IPS-15b (cell line): ENCODE measurements around the gene SLC23A3.

ENCODE experiments used
- H3K27me3 ChIP-seq: one replicate; pipeline ENCODE4 v1.6.1; 2013; ENCODE audit warnings: low read length; ENCODE audit not compliant: control insufficient read depth, insufficient read depth
- H3K36me3 ChIP-seq: one replicate; pipeline ENCODE4 v1.6.1; 2013; ENCODE audit warnings: low read length; ENCODE audit not compliant: control insufficient read depth, insufficient read depth
- H3K4me1 ChIP-seq: one replicate; pipeline ENCODE4 v1.6.1; 2013; ENCODE audit warnings: mild to moderate bottlenecking, low read length; ENCODE audit not compliant: control insufficient read depth, insufficient read depth
- H3K4me3 ChIP-seq: one replicate; pipeline ENCODE4 v1.5.1; 2013; ENCODE audit warnings: low read depth, low read length
- H3K9ac ChIP-seq: one replicate; pipeline ENCODE4 v1.6.1; 2013; ENCODE audit warnings: low read depth, mild to moderate bottlenecking, low read length
- H3K9me3 ChIP-seq: one replicate; pipeline ENCODE4 v1.6.1; 2013; ENCODE audit warnings: mild to moderate bottlenecking, low read length; ENCODE audit not compliant: control insufficient read depth, insufficient read depth

SLC23A3 gene

DNA sequence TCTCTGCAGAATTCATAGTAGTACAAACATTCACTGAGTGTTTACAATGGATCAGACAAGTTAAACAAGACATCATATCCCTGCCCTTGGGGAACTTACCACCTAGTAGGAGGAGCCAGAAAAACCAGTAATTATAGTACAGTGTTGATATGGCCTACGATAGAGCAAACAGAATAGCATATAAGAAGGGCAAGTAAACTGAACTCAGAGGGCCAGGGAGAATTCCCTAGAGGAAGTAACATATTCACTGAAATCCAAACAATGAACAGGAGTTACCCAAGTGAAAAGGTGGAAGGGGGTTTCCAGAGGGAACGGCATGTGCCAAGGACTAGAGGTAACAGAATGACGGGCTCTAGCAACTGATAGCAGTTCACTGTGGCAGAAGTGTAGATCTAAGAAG lies 43.3 kb downstream of the SLC23A3 start:
- no peaks in the 10 kb centered on the region for H3K36me3 ChIP-seq
- no peaks in the 10 kb centered on the region for H3K4me1 ChIP-seq
- H3K9me3 ChIP-seq = no peaks in the 10 kb centered on the region
- H3K9ac ChIP-seq = no peak overlapping the region
- H3K27me3 ChIP-seq = no peaks in the 10 kb centered on the region
- no peak overlapping the region for H3K4me3 ChIP-seq

DNA sequence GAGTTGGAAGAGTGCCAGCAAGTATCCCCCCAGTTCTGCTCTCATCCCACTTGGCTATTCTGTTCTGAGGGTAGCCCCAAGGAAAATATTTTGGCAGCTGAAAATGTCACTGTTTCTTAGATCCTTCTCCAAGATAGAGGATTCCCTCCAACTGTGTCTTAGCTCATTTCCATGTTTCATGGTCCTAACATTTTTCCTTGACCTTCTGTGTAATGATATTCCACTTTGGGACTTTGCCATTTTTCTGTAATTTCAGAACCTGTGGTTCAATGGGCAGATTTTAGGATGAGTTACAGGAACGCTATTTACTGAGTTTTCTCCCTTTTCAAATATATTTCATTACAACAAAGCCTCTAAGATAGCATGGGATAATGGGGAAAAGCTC lies 44.0 kb downstream of the SLC23A3 start:
- H3K36me3 ChIP-seq = no peaks in the 10 kb centered on the region
- H3K27me3 ChIP-seq = no peaks in the 10 kb centered on the region
- H3K9ac ChIP-seq = no peak overlapping the region
- no peaks in the 10 kb centered on the region for H3K9me3 ChIP-seq
- H3K4me3 ChIP-seq = no peak overlapping the region
- H3K4me1 ChIP-seq = no peaks in the 10 kb centered on the region

DNA sequence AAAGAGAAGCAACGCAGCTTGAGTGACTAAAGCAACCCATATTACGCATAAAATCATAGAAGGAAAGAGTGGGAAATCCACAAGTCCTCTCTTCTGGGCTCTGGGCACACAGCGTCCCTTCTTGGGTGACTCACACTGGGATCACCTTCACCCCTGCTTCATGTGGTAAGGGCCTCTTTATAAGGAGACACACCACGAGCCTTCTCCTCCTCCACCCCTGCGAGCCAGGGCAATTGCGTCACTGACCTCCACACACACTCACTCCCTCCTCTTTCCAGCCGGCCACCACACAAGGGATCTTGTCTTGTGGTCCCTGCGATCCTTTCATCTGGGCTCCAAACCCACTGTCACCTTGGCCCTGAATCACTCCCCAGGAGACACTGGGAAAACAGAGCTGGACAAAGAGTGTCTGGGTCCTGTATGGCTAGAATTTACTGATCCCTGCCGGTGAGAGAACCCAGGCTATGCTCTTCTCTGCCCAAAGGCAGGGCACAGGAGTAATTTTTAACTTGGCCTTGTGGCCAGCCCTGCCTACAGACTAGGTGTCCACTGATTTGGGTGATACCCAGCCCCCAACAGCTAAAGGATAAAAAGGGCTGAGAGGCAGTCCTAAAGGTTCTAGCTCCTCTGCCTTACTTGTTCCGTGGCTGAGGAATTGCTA lies 44.5 kb downstream of the SLC23A3 start:
- Histone ChIP-seq H3K27me3 (no peaks in the 10 kb centered on the region), H3K9ac (no peak overlapping the region), H3K4me1 (no peaks in the 10 kb centered on the region), H3K4me3 (no peak overlapping the region), H3K9me3 (no peaks in the 10 kb centered on the region), H3K36me3 (no peaks in the 10 kb centered on the region)

DNA sequence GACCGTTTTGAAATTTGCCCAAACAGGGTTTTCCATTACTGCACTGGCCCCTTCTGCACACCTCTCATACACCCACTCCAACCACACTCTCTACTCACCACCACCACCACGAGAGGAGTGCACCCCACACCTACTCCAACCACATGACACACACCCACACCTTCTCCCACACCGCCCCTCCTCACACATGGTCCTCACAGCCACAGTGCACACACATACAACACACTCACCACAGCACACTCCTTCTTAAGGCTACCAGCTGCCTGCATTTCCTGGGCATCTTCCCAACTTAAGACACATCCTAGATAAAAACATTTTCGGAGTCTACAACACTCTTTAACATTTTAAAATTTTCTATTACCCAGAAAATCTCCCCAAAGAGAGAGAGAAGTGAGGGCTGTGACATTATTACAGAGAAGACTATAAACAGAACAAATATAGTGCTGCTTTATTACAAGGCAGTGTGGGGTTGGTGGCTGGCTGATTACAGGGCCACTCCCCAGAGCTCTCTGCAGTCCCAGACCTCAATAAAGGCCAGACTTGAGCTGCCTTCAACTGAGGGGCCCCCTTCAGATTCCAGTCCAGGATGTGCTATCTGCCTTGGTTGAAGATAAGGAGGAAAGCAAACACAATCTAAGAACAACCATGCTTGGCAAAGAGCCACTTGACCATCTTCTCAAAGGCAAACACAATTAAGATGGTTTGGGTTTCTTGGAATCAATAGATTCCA lies 45.3 kb downstream of the SLC23A3 start:
- Histone ChIP-seq H3K27me3 (no peaks in the 10 kb centered on the region), H3K9me3 (no peaks in the 10 kb centered on the region), H3K36me3 (no peaks in the 10 kb centered on the region), H3K9ac (no peak overlapping the region), H3K4me1 (no peaks in the 10 kb centered on the region), H3K4me3 (no peak overlapping the region)

DNA sequence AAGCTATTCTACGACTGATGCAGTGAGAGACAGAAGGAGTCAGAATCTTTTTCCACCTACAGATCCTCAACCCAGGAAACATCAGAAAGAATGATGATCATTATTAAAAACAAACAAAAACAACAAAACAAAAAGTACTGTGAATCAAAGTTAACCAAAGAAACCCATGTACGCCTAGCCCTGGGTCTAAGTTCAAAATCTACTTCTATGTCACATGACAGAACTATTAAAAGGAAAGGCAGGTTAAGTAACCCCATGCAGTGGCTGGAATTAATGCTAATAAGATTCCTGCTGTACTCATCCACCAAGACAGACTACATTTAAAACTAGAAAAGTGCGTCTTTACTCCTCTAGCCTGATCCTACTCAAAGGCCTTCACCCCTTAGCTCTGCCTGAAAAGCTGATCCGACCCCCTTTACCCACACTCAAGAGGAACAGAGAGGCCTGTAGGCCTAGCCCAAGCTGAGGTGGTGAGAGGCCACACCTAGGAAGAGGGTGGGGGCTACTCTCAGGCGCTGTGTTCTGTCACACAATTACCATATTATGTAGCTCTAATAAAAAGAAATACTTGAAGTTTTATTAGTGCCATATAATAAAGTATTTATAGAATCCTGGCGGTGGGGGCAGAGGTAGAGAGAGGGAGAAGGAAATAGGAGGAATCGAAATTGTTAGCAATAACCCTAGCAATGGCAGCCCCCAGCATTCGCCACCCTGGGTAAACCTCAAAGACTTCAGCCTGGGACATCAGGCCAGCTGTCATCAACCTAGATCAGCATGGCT lies 46.3 kb downstream of the SLC23A3 start:
- Histone ChIP-seq H3K36me3 (no peaks in the 10 kb centered on the region), H3K4me1 (no peaks in the 10 kb centered on the region), H3K4me3 (no peak overlapping the region), H3K9ac (no peak overlapping the region), H3K27me3 (no peaks in the 10 kb centered on the region), H3K9me3 (no peaks in the 10 kb centered on the region)

DNA sequence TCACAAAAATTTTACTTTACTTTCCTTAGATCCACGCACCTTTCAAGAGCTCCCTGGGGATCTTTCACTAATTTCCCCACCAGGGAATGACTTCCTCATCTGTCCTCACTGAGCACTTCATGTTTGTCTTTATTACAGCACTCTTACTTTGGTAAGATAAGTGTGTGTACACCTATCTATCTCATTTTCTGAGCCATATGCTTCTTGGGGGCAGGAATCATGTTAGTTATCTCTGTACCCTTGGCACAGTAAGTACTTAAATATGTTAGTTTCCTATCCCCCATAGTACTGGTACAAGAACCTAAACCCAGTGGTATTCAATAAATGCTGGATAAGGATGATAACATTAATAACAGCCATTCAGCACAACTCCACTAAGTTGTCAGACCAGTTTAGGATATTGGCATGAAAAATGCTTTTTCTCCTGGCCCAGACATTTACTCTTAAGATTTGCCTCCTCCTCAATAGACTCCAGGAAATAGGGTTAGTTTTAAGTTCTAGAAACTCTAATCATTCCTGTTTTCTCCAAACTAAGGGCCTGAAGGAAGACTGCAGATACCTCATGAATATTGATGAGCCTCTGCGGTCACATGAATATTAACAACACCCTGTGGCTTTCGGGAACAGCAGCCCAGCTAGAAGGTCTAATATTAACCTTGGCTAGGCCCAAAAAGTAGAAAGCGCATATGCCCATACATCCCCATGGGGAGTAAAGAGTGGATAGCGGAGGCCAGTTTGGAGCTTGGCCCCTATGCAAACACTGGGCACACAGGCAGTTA lies 47.4 kb downstream of the SLC23A3 start:
- Histone ChIP-seq H3K9me3 (no peaks in the 10 kb centered on the region), H3K27me3 (no peaks in the 10 kb centered on the region), H3K4me3 (no peak overlapping the region), H3K9ac (no peak overlapping the region), H3K36me3 (no peaks in the 10 kb centered on the region), H3K4me1 (no peaks in the 10 kb centered on the region)

DNA sequence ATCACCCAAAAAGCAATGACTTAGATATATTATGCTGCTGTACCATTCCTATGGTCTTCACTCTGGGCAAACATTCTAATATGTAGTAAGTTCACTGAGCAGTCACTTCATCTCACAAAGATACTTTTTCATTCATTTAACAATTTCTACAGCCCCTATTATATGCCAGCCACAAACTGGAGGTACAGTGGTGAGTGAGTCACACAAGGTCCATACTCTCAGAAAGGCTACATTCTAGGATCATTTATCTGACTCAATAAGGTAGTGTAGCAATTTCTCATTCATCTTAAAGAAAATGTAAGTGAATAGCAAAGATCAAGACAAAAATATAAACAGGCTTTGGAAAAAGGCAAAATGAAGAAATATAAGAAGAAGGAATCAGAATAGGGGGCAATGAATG lies 49.7 kb downstream of the SLC23A3 start:
- no peaks in the 10 kb centered on the region for H3K4me1 ChIP-seq
- no peak overlapping the region for H3K9ac ChIP-seq

DNA sequence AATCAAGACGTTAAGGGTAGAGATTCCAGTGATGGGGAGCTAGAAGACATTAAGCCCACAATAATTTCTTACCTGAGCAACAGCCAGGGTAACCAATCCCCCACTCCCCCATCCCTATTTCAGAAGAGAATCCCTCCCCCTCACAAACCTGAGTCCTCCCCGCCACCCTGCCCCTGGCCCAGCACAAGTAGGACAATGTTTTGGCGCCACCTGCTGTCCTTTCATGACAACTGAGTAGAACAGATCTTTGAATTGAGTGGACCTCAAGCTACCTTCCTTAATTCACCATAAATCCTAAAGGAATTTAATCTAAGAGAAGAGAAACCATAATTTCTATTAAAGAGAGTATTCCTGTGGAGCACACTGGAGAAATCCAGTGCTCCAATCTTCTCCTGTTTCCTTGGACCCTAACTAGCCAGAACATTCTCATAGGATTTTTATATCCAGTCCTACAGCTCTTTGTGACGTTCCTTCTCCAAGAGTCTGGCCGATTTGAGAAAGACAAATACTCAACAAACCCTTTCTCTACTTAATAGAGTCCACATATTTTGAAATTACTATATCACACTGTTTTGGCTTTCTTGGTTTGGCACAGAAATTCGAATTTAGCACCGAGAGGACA lies 50.3 kb downstream of the SLC23A3 start:
- H3K9me3 ChIP-seq = no peaks in the 10 kb centered on the region
- H3K9ac ChIP-seq = no peak overlapping the region
- no peaks in the 10 kb centered on the region for H3K4me1 ChIP-seq
- no peak overlapping the region for H3K4me3 ChIP-seq
- no peaks in the 10 kb centered on the region for H3K36me3 ChIP-seq
- H3K27me3 ChIP-seq = no peaks in the 10 kb centered on the region

More for the DNA sequence above, 49.7 kb downstream of the SLC23A3 start:
- Histone ChIP-seq H3K36me3 (no peaks in the 10 kb centered on the region), H3K4me3 (no peak overlapping the region), H3K9me3 (no peaks in the 10 kb centered on the region), H3K27me3 (no peaks in the 10 kb centered on the region)

DNA sequence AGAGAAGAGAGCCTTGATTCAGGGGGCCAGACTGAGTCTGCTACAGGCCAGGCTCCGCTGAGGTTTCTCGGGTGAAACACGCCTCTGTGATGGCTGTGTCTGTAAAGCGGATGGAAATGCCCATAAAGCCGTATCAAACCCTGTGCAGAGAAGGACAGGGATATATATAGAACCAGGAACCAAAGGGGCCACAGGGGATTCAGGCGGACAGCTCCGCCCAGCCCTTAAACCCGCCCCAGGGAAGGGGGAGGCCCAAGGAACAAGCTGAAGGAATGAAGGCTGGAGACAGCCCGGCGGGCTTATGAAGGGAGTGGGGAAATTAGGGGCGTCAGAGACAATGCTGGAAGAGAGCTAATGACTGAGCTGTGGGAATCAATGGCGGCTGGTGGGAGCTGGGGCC lies 51.3 kb downstream of the SLC23A3 start:
- Histone ChIP-seq H3K9me3 (no peaks in the 10 kb centered on the region), H3K27me3 (no peaks in the 10 kb centered on the region), H3K9ac (no peak overlapping the region), H3K4me3 (no peak overlapping the region), H3K36me3 (no peaks in the 10 kb centered on the region), H3K4me1 (no peaks in the 10 kb centered on the region)

DNA sequence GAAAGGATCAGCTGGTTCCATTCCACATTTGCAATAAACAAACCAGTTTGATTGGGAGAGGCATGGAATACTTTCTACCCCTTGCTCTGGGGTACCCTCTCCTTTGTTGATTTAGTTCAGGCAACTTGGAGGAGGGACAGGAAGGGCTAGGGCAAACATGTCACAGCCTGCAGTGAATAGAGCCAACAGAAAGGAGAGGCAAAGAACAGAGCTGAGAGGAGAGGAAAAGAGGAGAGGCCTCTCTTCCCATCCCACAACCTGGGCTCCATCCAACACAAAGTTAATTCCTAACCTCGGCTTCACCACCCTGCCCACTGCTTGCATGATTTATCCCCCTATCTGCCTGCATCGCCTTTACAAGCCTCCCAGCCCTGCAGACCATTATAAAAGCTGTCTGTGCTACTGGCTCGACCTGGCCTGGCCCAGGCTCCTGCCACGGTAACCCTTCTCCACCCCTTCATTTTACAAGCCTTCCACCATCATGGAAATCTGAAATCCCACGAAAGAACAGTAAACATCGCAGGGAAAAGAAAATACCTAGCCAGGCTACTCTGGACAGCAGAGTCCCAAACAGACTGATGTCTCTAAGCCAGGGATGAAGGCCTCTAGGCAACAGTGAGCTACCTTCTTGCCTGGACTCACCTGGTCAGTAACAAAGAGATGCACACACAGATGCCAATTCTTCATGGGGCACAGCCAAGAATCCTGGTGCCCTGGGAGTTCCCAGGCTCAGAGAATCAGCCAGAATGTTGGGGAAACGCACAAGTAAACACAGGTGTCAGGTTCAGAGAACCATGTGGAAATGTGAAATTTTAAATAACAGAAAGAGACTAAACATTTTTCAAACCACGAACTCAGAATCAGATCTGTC lies 52.8 kb downstream of the SLC23A3 start:
- H3K9ac ChIP-seq = no peak overlapping the region
- H3K4me1 ChIP-seq = no peaks in the 10 kb centered on the region
- H3K27me3 ChIP-seq = no peaks in the 10 kb centered on the region
- H3K4me3 ChIP-seq = no peak overlapping the region
- no peaks in the 10 kb centered on the region for H3K9me3 ChIP-seq
- H3K36me3 ChIP-seq = no peaks in the 10 kb centered on the region
